NCI-H2227 (cell line): ENCODE results near the gene GHR.
A peak's percentile ranks its signal among the peaks of the same experiment; 100 is the strongest.

Source experiments
- DNase-seq: peaks from one replicate; lab custom pipeline; 2025; ENCODE audit not compliant: unreplicated experiment; lab: John Stamatoyannopoulos, UW

The GHR gene

DNA sequence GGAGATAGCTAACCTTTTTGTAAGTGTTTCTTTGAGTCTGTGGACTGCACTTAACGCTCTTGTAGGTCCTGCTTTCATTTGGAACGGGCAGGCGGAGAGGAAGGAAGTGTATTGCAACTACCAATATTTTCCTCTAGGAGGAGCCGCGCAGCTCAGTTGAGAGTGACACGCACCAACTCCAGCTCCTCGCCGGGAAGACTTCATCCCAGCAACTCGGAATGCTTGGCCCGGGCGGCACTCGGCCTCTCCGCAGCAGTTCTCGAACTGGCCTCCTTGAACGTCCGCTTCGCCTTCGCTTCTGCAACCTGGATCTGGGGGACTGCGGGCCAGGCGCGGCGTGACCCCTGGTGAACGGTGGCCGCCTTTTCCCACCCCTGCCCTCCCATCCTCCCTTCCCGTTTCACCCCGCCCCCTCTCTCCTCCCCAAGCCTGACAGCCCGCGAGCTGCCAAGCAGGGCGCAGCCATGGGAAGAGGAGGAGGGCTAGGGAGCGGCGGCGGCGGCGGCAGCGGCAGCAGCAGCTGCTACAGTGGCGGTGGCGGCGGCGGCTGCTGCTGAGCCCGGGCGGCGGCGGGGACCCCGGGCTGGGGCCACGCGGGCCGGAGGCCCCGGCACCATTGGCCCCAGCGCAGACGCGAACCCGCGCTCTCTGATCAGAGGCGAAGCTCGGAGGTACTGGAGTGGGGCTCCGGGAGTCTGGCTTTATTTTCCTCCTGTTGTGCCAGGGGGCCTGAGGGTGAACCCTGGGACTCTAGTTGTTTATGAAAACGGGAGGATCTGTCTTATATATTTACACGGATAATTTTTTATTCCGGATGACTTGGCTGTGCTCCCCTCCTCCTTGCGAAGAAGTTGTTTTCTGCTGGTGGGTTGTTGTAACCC, at the start of gene GHR:
Gene GHR (plus strand): TSS at position 155 of the 881 bp plus-strand sequence. CDS start 142,436 bp downstream, outside the sequence.
- DNase-seq = peak; percentile 82

DNA sequence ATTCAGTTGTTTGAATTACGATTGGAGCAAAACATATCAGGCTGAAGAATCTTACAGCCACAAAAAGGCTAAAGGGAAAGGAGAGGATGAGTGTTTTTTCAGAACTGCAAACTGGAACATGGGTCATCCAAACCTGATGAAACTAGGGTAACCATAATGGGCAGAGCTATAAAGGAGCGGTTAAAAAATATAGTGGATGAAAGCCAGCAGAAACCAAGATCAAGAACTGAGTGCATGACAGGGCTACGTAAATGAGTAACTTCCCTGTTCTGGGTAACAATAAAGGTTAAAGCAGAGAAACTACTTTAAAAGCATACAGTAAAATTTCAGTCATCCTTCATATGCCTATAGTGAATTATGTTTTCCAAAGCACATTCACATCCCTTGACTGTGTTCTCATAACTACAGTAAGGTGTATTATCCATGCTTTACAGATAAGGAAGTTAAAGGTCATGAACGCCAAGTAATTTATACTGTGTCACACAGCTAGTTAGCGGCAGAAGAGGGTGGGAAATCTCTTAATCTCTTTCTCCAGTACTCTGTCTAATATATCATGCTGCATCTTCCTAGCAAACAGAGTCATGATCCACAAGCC, 48.5 kb upstream of the GHR start:
- no peak for DNase-seq

DNA sequence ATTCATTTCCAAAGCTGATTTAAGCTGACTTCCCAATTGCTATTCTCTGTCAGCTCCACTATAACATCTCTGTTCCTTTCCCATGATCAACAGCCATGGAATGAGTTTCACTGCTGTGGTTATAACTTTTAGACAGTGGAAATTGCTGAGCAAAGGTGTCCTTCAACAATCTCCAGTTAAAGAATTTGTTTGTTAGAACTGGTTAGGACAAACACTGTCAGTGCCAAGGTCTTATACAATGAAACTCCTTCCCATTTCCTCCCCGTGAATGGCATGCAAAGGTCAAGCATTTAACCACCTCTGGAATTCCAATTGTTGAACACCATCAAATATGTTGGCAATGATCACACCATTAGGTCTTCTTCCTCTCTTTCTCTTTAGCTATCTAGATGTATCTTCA, 45.7 kb upstream of the GHR start:
- DNase-seq = no peak

DNA sequence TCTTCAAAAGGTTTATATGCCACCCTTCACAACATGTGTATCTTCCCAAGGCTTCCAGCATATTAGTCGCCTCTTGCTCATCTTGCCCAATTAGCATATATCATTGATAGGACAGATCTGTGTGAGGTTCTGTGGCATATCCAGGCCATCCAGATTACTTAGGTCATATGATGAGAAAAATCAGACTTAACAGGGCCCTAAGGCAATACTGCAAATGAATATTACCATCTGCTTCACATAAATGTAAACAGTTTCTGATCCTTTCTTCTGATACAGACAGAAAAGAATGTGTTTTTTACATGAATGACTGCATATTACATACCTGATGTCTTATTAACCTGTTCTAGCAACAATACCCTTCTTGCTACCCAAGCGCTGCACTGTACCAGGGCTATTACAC, 41.3 kb upstream of the GHR start:
- DNase-seq = no peak

DNA sequence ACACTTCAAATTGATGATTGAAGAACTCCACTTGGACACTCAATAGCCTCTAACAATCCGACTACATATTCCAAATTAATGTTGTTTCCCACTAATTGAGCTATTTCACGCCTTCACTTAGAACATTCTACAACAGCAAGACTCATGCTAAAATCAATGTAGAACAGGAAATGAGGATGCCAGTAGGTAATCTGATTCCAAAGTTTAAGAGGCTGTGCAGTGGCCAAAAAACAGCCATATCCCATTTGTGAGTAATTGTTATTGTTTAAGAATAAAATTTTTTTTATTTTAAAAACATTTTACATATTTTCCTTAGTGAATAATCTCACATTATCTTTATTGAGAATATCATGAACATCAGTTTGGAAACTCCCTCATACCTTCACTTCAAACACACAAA, 35.7 kb upstream of the GHR start:
- DNase-seq = no peak

DNA sequence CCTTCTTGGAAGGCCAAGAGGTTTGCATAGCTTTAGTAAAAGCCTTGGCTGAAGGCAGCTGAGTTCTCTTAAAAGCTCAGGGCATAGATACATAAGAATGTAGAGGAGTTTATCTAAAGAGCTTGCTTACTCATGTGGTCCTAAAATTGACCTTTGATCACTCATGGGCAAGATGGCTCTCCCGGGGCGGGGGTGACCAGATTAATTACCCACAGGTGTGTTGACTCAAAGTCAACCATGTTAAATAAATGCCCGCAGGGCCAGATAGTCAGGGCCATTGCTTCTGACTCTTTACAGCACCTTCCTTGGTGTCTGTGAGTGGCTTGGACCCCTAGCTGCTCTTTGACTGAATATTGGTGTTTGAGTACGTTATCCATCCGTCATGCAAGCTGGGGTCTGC, 33.1 kb upstream of the GHR start:
- no peak for DNase-seq

DNA sequence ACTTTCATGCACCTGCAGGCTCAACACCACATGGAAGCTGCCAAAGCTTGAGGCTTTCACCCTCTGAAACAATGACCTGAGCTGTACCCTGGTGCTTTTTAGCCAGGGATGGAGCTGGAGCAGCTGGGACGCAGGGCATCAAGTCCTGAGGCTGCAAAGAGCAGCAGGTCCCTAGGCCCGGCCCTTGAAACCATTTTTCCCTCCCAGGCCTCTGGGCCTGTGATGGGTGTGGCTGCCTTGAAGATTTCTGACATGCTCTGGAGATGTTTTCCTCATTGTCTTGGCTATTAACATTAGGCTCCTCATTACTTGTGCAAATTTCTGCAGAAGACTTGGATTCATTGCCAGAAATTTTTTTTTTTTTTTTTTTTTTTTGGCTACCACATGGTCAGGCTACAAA, 30.3 kb upstream of the GHR start:
- DNase-seq = no peak

DNA sequence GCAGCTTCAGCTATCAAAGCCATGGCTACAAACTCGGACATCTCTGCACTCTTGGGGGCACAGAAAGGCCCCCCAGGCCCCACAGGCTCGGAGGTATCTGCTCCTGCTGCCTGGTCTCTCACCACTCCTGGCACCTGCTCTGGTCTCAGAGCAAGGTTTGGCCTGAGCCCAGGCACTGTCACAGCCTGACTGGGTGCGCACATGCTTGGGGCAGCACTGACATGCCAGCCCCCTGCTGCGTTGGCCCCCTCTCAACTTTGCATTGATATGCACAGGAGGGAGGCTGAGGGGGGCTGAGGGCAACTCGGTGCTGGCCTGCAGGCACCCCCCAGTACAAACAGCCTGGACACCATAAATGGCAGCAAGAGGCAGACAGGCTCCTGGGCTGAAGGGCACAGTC, 27.1 kb upstream of the GHR start:
- no peak for DNase-seq

DNA sequence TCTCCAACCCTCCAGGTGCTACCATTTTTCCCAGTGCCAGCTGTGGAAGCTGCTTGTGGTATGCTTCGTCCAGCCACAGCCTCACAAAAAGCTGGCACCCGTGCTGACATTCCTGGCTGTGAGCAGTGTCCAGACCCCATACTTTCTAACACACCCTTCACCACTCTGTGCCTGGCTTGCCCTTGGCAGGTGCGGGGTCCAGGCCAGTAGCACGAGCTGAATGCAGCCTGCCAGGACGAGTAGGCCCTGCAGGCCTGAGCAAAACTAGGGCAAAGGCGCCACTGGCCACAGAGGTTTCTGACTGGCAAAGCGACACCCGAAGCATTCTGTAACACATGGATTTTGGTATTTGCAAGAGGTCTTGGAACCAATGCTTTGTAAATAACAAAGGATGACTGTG, 26.0 kb upstream of the GHR start:
- no peak for DNase-seq

DNA sequence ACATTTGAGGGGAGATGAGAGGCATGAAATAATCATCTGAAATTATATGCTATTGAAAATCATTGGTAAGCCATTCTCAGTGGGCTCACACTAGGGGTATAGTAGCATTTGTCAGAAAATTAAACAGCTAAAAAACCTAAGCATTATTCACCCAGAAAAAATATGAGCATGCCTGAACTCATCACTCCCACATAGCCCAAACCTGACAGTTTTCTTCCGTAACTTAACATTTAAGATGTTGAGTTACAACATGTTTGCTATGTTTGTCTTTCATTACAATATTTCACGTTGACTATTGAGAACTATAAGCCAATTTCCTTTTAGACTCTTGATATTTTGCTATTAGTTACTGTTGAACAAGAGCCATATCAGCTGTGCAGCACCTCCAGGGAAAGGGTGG, 23.5 kb upstream of the GHR start:
- no peak for DNase-seq

DNA sequence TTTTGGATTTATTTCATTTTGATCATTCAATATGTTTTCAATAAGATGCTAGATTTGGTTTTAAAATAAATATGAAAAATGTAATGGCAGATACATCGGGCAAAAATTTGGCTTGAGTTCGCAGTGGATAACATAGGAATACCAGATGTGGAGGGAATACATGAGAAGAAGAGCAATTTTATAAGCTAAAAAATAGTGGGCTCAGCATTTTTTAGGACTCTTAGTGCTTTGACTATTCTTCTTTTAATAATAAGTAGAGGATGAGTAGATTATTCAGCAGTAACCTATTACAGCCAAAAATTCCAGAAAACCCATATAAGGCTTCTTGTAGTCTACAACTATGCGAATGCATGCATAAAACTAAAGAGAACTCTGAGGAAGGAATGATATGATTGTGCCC, 22.8 kb upstream of the GHR start:
- DNase-seq = no peak

DNA sequence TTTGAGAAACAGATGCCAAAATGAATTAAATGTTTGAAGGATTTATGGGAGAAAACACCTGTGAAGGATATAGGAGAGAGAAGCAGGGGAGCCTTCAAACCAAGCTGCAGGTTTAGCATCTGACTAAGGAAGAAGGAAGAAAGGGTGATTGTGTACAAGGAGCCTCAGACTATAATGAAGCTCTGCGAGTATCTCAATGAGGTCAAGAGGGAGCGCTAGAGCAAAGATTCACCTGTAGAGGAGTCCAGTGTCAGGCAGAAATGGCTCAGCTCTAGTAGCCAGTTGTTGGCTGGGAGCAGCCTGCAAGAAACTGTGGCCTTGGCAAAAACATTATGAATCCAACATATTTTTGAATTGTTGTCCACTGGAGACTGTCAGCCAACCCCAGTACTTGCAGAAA, 20.0 kb upstream of the GHR start:
- DNase-seq = no peak

DNA sequence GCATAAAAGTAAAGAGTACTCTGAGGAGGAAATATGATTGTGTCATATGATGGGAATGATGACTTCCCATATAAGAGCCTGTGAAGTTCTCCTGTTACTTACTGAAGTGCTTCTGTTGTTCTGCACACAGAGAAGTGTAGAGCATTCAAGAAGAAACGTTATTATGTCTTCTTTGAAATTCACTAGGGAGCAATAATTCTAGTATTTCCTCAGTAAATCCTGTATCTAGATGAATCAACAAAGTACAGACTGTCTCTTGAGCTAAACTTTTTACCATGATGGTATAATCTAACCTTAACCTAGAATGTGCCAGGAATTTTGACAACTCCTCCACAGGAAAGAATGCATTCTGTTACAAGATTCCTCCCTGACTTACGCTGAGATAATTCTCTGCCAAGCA, 18.9 kb upstream of the GHR start:
- DNase-seq = no peak

DNA sequence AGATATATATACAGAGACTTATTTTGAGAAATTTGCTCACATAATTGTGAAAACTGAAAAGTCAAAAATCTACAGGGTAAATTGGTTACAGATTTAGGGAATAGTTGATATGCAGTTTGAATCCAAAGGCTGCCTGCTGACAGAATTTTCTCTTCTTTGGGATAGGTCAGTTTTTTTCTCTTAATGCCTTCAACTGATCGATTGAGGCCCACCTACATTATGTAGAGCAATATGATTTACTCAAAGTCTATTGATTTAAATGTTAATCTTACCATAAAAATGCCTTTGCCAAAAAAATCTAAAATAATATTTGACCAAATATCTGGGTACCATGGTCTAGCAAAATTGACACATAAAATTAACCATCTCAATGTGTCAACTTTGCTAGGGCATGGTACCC, 3.9 kb upstream of the GHR start:
- no peak for DNase-seq

DNA sequence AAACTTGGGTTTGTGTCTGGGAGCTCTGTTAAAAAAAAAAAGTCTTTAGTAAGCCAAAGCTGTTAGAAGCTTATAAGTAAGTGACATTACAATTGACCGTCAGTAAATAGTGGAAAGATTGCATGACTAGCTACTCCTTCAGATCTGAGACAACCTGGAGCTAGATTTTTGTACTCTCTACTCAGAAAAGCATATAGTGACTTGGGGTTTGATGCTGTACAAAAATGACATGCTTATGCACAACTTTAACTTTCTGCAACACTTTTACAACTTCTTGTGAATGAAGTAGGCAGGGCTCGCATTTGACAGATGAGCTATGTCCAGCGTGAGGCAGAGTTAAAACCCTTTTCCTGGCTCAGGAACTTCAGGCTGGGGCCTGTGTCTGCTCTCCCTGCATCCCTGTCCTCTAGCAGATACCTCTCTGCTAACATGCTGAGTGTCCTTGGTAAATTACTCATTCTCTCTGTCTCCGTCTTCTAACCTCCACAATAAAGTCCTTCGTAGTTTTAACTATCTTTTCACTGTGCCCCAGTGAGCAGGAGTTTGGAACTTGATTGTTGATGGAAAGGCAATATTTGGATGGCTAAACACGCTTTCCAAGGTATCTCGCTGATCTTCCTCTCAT, 471 bp upstream of the GHR start:
- DNase-seq = no peak

DNA sequence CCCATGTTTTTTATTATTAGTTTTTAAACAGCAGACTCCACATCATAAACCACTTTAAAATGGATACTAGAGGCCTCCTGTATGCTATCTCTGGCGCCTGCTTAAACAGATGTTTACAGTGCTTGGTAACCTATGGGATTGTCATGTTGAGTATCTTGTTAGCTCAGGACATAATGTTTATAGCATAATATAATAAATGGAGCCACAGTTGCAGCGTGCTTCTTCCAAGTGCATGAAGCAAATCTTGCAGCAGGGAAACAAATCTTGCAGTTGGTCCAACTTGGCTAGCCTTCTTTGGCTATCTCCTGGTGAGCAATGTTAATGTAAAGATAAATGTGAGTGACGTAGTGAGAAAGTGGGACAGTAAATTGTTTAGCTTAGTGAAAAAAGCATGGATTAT, 2.8 kb downstream of the GHR start:
- no peak for DNase-seq

DNA sequence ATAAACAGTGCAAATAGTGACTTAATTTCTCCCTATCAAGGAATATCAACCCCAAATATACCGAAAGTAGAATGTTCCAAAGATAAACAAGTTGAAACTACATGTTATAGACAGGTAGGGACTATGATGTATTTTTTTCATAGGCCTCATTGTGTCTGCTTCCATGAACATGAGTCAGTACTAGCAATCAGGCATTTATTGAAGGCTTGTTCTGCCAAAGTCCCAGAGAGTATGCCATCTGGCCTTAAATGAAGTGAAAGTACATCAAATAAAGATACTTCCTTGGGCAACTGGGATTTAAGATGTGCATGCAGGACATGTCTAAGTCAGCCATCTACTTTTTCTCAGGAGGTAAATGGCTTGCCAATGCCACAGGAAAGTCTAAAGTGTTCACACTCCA, 6.5 kb downstream of the GHR start:
- DNase-seq = no peak

DNA sequence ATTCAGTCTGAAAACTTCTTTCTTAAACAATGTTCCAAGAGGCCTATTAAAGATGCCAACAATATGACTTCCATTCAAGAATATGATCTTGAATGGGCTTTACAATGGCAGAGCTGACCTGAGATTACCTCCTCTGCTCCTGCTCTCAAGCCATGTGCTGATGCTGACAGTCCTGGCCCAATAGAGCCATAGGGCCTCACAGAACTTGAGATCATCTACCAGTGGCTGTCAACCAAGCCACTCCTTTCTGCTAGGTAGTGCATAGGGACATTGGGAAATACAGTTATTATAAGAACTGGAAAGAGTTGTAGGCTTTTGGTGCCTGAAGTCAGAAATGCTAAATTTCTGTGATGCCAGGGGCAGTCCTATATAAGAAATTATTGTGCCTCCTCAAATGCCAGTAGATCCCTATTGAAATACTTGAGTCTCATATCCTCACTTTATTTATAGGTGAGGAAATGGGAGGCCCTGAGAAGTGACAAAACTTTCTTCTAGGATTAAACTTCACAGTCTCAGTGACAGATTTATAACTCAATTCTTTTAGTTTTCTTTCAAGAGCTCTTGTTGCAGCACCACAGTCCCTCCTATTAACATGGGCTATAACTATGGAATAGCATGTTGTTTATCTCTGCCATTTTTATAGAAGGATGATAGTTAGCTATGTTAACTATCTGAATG, 10.9 kb downstream of the GHR start:
- no peak for DNase-seq

DNA sequence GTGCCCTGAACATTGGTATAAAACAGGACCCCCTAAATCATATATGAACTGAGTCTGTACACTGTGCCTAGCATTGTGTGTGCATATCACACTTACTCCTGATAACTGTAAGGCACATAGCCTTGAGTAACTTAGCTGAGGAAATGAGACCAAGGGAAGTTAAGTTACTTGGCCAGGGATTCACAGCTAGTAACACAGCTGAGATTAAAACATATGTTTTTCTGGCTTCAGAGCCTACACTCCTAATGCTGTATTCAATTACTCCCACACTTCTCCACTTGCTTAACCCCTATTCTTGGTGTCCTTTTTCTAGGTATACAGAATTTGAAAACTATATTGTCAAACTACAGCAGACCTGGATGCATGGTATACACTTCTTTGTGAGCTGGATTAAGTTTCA, 12.8 kb downstream of the GHR start:
- no peak for DNase-seq

DNA sequence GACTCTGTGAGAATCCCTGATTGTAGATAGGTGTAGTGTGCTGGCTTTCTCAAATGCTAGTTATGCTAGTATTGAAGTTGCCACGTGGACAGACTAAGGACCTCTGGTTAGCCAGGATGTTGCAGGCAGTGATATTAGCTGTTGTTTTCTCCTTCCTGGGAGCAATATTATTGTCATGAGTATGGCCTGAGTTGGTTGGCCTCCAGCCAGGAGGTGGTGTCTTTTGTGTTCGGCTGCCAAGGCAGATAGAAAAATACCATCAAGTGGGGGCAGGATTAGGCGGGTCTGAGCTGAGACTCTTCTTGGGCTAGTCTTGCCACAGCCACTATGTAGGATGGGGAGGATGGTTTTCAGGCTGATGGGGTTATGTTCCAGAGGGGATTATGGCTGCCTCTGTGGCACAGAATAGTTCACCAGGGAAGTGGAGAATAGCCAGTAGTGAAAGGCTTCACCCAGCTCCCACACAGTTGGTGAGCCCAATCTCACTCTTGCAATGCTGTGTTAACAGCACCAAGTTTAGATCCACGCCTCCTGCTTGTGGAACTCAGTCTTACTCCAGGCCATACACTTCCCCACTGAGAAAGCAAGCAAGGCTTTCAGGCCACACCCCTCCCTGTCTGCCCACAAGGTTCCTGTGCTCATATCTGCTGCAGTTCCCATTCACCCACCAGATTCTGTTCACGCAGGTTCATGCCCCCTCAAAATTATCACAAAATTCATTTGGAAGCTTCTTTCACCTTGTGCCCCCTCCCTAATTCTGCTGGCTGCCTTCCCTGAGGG, 31.2 kb downstream of the GHR start:
- no peak for DNase-seq

DNA sequence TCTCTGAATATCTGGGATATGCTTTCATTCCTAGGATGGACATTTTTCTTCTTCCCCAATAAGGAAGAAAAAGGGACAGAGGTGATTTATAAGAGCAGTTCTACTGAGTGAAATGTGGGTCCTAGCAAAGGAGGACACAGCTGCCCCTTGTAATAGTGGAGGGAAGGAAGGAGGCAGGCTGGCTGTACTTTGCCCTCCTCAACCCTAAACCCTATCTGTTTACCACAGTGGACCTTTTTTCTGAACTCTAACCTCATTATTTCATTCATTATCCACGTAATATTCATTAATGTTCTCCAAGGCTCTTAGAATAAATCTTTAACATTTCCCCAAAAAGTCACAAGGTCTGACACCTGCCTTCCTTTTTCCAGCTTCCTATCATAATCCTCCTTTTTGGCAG, 37.8 kb downstream of the GHR start:
- no peak for DNase-seq
